ENCODE measurements around the gene POC1A.

Gene POC1A

DNA sequence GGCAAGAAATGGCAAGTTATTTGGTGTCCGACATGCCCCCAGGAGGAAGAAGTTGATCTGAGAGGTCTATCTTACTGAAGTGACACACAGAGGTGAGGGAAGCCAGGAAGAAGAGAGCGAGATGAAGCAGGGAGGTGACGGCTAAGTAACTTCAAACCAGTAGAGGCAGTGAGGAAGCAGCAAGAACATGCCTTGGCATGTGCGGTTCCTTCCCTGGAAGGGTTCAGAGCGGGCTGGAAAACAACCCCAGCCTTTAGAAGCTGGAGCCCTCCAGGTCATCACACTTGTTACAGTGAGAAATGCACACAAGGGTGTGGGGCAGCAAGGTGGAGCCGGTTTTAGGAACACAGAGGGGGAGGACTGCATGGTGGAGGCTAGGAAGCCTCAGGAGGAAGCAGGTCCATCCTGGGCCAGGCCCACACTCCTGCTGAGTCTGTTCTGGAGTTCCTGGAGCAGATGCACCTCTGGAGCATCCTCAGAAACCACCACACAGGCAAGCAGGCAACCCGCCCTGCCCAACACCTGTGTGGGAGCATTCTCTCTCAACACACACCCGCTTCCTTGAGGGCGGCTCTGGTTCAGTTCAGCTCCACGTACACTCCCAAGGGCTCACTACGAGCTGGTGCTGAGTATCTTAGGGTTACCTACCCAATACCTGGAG lies 47.1 kb downstream of the POC1A start:
- Histone ChIP-seq H3K4me3 (ENCODE audit: low read depth, low read length) (no peak overlapping the region), H3K27ac (ENCODE audit: extremely low read depth, low read depth, low read length) (no peak overlapping the region), H3K9me3 (ENCODE audit: control insufficient read depth, insufficient read depth, low read depth, low read length) (no peaks in the 10 kb centered on the region), H3K36me3 (ENCODE audit: control insufficient read depth in 2 of 2, insufficient read depth in 1 of 2, low read length in 2 of 2) (peaks cover 0 to 43% of the 10 kb centered on the region in 2 experiments; a peak in 1 of 3 replicates), H3K4me1 (ENCODE audit: control insufficient read depth, insufficient read depth, low read length) (no peaks in the 10 kb centered on the region)
- ChIA-PET POLR2A (no interaction called here), CTCF (no interaction called here)
- TF ChIP-seq ZBTB7A (tag by site-specific recombination; IDR thresholded peaks at IDR 0.05; ENCODE audit: low read depth) = no peak
- TF ChIP-seq ZFP37 (tag by site-specific recombination; IDR thresholded peaks at IDR 0.05) = no peak
- TF ChIP-seq ZBTB20 (tag by site-specific recombination; IDR thresholded peaks at IDR 0.05) = no peak
- TF ChIP-seq, protein P1, sequence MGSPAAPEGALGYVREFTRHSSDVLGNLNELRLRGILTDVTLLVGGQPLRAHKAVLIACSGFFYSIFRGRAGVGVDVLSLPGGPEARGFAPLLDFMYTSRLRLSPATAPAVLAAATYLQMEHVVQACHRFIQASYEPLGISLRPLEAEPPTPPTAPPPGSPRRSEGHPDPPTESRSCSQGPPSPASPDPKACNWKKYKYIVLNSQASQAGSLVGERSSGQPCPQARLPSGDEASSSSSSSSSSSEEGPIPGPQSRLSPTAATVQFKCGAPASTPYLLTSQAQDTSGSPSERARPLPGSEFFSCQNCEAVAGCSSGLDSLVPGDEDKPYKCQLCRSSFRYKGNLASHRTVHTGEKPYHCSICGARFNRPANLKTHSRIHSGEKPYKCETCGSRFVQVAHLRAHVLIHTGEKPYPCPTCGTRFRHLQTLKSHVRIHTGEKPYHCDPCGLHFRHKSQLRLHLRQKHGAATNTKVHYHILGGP (tag by site-specific recombination; IDR thresholded peaks at IDR 0.05) = no peak
- TF ChIP-seq MEIS1 (CRISPR knock-in tag; IDR thresholded peaks at IDR 0.05; ENCODE audit: borderline replicate concordance) = no peak
- no peak for TF ChIP-seq ZNF155 (tag by site-specific recombination; IDR thresholded peaks at IDR 0.05)
- TF ChIP-seq TCF7L2 (IDR thresholded peaks at IDR 0.05; ENCODE audit: borderline replicate concordance, low read depth, low read length) = no peak
- TF ChIP-seq ZSCAN23 (tag by site-specific recombination; IDR thresholded peaks at IDR 0.05) = no peak
- no peak for TF ChIP-seq ZFP41 (tag by site-specific recombination; IDR thresholded peaks at IDR 0.05; ENCODE audit: borderline replicate concordance)
- TF ChIP-seq ZNF529 (tag by site-specific recombination; IDR thresholded peaks at IDR 0.05; ENCODE audit: insufficient replicate concordance) = no peak
- no peak for TF ChIP-seq ZNF843 (tag by site-specific recombination; IDR thresholded peaks at IDR 0.05)
- no peak for TF ChIP-seq ZNF133 (tag by site-specific recombination; IDR thresholded peaks at IDR 0.05)
- TF ChIP-seq ZNF394 (tag by site-specific recombination; IDR thresholded peaks at IDR 0.05; ENCODE audit: borderline replicate concordance) = no peak
- TF ChIP-seq ZSCAN30 (tag by site-specific recombination; IDR thresholded peaks at IDR 0.05) = no peak
- no peak for TF ChIP-seq ZNF629 (tag by site-specific recombination; IDR thresholded peaks at IDR 0.05)
- TF ChIP-seq, protein P2, sequence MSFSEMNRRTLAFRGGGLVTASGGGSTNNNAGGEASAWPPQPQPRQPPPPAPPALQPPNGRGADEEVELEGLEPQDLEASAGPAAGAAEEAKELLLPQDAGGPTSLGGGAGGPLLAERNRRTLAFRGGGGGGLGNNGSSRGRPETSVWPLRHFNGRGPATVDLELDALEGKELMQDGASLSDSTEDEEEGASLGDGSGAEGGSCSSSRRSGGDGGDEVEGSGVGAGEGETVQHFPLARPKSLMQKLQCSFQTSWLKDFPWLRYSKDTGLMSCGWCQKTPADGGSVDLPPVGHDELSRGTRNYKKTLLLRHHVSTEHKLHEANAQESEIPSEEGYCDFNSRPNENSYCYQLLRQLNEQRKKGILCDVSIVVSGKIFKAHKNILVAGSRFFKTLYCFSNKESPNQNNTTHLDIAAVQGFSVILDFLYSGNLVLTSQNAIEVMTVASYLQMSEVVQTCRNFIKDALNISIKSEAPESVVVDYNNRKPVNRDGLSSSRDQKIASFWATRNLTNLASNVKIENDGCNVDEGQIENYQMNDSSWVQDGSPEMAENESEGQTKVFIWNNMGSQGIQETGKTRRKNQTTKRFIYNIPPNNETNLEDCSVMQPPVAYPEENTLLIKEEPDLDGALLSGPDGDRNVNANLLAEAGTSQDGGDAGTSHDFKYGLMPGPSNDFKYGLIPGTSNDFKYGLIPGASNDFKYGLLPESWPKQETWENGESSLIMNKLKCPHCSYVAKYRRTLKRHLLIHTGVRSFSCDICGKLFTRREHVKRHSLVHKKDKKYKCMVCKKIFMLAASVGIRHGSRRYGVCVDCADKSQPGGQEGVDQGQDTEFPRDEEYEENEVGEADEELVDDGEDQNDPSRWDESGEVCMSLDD (tag by site-specific recombination; IDR thresholded peaks at IDR 0.05) = no peak
- no peak for TF ChIP-seq KLF16 (tag by site-specific recombination; IDR thresholded peaks at IDR 0.05)

DNA sequence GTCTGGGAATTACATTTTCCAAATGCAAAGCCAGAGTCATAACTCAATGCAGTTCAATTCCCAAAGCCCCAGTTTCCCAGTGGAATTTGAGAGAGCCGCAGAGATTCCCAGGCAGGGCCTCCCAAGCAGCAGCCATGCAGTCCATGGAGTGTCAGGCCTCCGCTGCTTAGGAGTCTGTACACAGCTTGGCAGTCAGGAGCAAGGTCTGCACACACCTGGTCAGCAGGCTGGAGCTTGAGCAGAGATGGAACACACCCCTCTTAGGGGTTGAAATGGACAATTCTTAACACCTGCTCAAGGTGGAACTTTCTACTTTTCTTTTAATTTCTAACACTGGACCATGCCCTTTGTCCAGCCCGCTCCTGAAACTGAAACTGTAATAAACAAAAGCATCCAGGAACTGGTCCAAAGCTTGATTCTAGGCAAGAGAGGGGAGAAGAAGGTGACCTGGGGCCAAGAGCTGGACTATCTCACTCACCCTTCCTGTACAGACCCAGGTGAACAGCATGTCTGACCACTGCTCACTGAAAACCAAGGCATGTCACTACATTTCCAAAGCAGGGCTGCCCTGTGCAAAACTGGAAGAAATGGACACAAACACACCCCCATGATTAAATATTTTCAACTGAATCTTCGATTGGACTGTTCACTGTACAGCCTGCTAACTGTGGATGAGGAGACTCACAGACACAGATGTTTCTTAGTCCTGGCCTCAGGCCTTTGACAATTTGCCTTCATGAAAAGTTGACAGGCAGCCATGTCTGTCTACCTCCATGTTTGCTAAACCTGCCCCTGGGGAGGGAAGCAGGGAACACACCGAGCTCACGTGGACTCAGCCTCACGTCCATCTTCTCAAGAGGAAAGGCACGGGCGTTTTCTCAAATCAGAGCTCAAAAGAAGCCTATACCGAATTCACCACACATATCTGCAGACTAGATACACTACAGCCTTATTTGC lies 49.3 kb downstream of the POC1A start:
- ChIA-PET POLR2A (no interaction called here), CTCF (no interaction called here)
- H3K36me3 ChIP-seq (ENCODE audit: control insufficient read depth in 2 of 2, insufficient read depth in 1 of 2, low read length in 2 of 2) = peaks cover 0 to 42% of the 10 kb centered on the region in 2 experiments; a peak in 1 of 3 replicates
- H3K27ac ChIP-seq (ENCODE audit: extremely low read depth, low read depth, low read length) = no peak overlapping the region
- H3K4me1 ChIP-seq (ENCODE audit: control insufficient read depth, insufficient read depth, low read length) = no peaks in the 10 kb centered on the region
- no peak overlapping the region for H3K4me3 ChIP-seq (ENCODE audit: low read depth, low read length)
- H3K9me3 ChIP-seq (ENCODE audit: control insufficient read depth, insufficient read depth, low read depth, low read length) = no peaks in the 10 kb centered on the region
- TF ChIP-seq ZSCAN16 (tag by site-specific recombination; IDR thresholded peaks at IDR 0.05) = no peak
- TF ChIP-seq, protein P3, sequence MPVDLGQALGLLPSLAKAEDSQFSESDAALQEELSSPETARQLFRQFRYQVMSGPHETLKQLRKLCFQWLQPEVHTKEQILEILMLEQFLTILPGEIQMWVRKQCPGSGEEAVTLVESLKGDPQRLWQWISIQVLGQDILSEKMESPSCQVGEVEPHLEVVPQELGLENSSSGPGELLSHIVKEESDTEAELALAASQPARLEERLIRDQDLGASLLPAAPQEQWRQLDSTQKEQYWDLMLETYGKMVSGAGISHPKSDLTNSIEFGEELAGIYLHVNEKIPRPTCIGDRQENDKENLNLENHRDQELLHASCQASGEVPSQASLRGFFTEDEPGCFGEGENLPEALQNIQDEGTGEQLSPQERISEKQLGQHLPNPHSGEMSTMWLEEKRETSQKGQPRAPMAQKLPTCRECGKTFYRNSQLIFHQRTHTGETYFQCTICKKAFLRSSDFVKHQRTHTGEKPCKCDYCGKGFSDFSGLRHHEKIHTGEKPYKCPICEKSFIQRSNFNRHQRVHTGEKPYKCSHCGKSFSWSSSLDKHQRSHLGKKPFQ (tag by site-specific recombination; IDR thresholded peaks at IDR 0.05) = no peak
- TF ChIP-seq ZNF626 (tag by site-specific recombination; IDR thresholded peaks at IDR 0.05) = no peak
- no peak for TF ChIP-seq ZXDB (tag by site-specific recombination; IDR thresholded peaks at IDR 0.05)
- TF ChIP-seq MZF1 (tag by site-specific recombination; IDR thresholded peaks at IDR 0.05; ENCODE audit: borderline replicate concordance) = no peak
- TF ChIP-seq ZNF239 (tag by site-specific recombination; IDR thresholded peaks at IDR 0.05) = no peak
- TF ChIP-seq, protein P4, sequence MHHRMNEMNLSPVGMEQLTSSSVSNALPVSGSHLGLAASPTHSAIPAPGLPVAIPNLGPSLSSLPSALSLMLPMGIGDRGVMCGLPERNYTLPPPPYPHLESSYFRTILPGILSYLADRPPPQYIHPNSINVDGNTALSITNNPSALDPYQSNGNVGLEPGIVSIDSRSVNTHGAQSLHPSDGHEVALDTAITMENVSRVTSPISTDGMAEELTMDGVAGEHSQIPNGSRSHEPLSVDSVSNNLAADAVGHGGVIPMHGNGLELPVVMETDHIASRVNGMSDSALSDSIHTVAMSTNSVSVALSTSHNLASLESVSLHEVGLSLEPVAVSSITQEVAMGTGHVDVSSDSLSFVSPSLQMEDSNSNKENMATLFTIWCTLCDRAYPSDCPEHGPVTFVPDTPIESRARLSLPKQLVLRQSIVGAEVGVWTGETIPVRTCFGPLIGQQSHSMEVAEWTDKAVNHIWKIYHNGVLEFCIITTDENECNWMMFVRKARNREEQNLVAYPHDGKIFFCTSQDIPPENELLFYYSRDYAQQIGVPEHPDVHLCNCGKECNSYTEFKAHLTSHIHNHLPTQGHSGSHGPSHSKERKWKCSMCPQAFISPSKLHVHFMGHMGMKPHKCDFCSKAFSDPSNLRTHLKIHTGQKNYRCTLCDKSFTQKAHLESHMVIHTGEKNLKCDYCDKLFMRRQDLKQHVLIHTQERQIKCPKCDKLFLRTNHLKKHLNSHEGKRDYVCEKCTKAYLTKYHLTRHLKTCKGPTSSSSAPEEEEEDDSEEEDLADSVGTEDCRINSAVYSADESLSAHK (tag by site-specific recombination; IDR thresholded peaks at IDR 0.05) = no peak
- TF ChIP-seq, protein P5, sequence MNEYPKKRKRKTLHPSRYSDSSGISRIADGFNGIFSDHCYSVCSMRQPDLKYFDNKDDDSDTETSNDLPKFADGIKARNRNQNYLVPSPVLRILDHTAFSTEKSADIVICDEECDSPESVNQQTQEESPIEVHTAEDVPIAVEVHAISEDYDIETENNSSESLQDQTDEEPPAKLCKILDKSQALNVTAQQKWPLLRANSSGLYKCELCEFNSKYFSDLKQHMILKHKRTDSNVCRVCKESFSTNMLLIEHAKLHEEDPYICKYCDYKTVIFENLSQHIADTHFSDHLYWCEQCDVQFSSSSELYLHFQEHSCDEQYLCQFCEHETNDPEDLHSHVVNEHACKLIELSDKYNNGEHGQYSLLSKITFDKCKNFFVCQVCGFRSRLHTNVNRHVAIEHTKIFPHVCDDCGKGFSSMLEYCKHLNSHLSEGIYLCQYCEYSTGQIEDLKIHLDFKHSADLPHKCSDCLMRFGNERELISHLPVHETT (tag by site-specific recombination; IDR thresholded peaks at IDR 0.05) = no peak

Data from HEK293 (cell line).